SU-DHL-6 (cell line): Measurements from ENCODE around the gene NCKAP1.

ENCODE experiments used
- H2AFZ ChIP-seq: fragments of 200-600 bp; sonication (generic); 2 replicates; pipeline ENCODE4 v1.6.1; 2014; ENCODE audit warnings: low read depth, mild to moderate bottlenecking, moderate library complexity, mixed read lengths, antibody characterized with exemption, low read length; ENCODE audit not compliant: severe bottlenecking
- H3F3A ChIP-seq: fragments of 200-600 bp; shearing (Covaris generic); 2 replicates; pipeline ENCODE4 v1.6.0; 2016; ENCODE audit warnings: antibody characterized with exemption, mild to moderate bottlenecking; ENCODE audit not compliant: insufficient read depth
- H3K27ac ChIP-seq: fragments of 200-600 bp; sonication (generic); 2 replicates; pipeline ENCODE4 v1.5.1; 2016; ENCODE audit warnings: low read depth, mild to moderate bottlenecking, low read length, moderate library complexity, mixed read lengths
- H3K27me3 ChIP-seq: fragments of 200-600 bp; sonication (generic), shearing (Covaris generic); 2 replicates; pipeline ENCODE4 v1.6.0; 2014; ENCODE audit warnings: mild to moderate bottlenecking, low read length
- H3K36me3 ChIP-seq: fragments of 200-600 bp; sonication (generic); 2 replicates; pipeline ENCODE4 v1.6.1; 2014; ENCODE audit warnings: mild to moderate bottlenecking, low read length, mixed read lengths
- H3K4me2 ChIP-seq: fragments of 300-600, 200-600 bp; shearing (Covaris generic), sonication (generic); 2 replicates; pipeline ENCODE4 v1.6.0; 2014; ENCODE audit warnings: low read length, low read depth, mild to moderate bottlenecking; ENCODE audit not compliant: poor library complexity, severe bottlenecking
- H3K4me3 ChIP-seq: fragments of 200-600 bp; sonication (generic); 2 replicates; pipeline ENCODE4 v1.5.1; 2014; ENCODE audit warnings: antibody characterized with exemption, low read length, mild to moderate bottlenecking, mixed read lengths; ENCODE audit not compliant: insufficient read depth, poor library complexity, severe bottlenecking
- H3K79me2 ChIP-seq: fragments of 200-600 bp; sonication (generic); 2 replicates; pipeline ENCODE4 v1.6.1; 2014; ENCODE audit warnings: mild to moderate bottlenecking, low read length, moderate library complexity; ENCODE audit not compliant: insufficient read depth
- H3K9ac ChIP-seq: fragments of 200-600 bp; sonication (generic); 2 replicates; pipeline ENCODE4 v1.7.0; 2014; ENCODE audit warnings: mild to moderate bottlenecking, low read length
- H3K9me2 ChIP-seq: fragments of 200-600 bp; sonication (generic); replicated peaks from 2 replicates; pipeline ENCODE4 v1.6.1; 2014; ENCODE audit warnings: low read length; ENCODE audit not compliant: insufficient read depth
- H3K9me3 ChIP-seq: fragments of 200-600 bp; sonication (generic); 2 replicates; pipeline ENCODE4 v1.6.1; 2014; ENCODE audit warnings: low read length, mixed read lengths; ENCODE audit not compliant: insufficient read depth
- H4K20me1 ChIP-seq: fragments of 200-600 bp; sonication (generic); 2 replicates; pipeline ENCODE4 v1.6.1; 2014; ENCODE audit warnings: low read depth, mild to moderate bottlenecking, antibody characterized with exemption, low read length, moderate library complexity, mixed read lengths
- EZH2phosphoT487 ChIP-seq: fragments of 200-600 bp; sonication (generic), shearing (Covaris generic); conservative IDR thresholded peaks from 2 replicates; pipeline ENCODE4 v1.6.1; 2018; ENCODE audit warnings: mild to moderate bottlenecking, antibody characterized with exemption, low read length, moderate library complexity, mixed read lengths
- TF ChIP-seq, protein P1 (sequence below): fragments of 200-600 bp; sonication (generic); IDR thresholded peaks from one replicate; pipeline ENCODE4 v1.5.1; 2017; ENCODE audit warnings: antibody characterized with exemption, mild to moderate bottlenecking, low read length, moderate library complexity; ENCODE audit not compliant: insufficient read depth, poor library complexity, severe bottlenecking

Gene NCKAP1

DNA sequence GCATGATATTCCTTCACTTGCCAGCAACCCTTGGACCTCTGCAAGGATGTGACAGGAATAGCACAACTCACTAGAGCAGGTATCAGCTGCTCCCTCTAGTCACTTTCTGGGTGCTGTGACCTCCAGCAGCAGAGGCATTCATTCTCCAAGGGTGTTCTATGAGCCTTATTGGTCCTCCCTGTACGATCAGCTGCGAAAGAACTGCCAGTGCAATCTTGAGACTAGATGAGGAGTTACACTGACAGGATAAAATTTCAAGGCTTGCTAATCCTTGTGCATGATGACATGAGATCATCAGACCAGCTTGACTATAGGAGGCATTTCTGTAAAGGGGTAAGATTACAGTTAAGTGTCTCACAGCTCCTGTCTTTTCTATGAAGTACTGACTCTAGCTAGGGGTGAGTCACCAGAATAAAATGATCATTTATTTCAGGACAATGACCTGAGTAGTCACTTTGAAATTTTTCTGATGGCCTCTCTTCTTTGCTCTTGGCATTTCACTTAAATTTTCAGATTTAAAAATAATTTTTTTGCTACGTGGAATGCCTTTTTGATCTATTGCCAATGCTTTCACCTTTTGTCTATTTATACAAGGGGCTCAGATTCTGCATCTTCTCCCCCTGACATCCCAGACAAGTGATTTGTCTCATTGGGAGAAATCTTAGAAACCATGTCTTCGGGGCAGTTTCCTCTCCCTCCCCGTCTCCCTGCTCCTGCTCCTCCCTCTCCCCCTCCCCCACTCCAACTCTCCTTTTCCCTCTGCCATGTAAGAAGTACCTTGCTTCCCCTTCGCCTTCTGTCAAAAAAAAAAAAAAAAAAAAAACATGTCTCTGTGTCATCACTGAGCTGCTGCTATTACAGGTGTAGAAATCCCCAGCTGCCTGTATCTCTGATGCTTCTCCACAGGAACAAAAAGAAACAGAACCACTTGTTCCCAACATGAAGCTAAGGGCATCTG lies 122.6 kb downstream of the NCKAP1 start:
- H3K27me3 ChIP-seq = no peaks in the 10 kb centered on the region
- no peaks in the 10 kb centered on the region for H3K9me3 ChIP-seq
- H3K27ac ChIP-seq = no peak overlapping the region
- no peak overlapping the region for H3K4me2 ChIP-seq
- H3K36me3 ChIP-seq = no peaks in the 10 kb centered on the region
- H4K20me1 ChIP-seq = no peaks in the 10 kb centered on the region
- no peak overlapping the region for H3K9ac ChIP-seq
- H3K9me2 ChIP-seq = no peaks in the 10 kb centered on the region
- no peaks in the 10 kb centered on the region for H3K79me2 ChIP-seq
- no peak overlapping the region for H2AFZ ChIP-seq
- TF ChIP-seq EZH2phosphoT487 = no peak
- TF ChIP-seq, protein P1, sequence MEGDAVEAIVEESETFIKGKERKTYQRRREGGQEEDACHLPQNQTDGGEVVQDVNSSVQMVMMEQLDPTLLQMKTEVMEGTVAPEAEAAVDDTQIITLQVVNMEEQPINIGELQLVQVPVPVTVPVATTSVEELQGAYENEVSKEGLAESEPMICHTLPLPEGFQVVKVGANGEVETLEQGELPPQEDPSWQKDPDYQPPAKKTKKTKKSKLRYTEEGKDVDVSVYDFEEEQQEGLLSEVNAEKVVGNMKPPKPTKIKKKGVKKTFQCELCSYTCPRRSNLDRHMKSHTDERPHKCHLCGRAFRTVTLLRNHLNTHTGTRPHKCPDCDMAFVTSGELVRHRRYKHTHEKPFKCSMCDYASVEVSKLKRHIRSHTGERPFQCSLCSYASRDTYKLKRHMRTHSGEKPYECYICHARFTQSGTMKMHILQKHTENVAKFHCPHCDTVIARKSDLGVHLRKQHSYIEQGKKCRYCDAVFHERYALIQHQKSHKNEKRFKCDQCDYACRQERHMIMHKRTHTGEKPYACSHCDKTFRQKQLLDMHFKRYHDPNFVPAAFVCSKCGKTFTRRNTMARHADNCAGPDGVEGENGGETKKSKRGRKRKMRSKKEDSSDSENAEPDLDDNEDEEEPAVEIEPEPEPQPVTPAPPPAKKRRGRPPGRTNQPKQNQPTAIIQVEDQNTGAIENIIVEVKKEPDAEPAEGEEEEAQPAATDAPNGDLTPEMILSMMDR = no peak
- H3F3A ChIP-seq = no peaks in the 10 kb centered on the region
- no peak overlapping the region for H3K4me3 ChIP-seq

DNA sequence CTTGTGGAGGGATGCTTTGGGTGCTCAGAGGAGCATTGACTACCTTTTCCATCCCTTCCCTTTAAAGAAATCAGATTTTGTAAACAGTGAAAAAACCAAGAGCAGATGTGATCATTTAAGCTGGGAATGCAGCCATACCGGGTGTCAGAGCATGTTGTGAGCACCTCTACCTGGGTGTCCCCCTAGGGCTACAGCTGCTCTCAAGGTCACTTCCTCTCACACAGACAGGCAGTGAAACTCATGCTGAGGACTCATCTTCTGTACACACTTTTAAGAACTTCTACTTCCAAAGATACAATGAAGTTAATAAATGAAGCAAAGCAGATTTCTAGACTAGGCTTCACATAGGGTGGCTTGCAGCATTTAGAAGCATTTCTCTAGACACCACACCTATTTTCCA lies 123.4 kb downstream of the NCKAP1 start:
- Histone ChIP-seq H3K9ac (no peak overlapping the region), H4K20me1 (no peaks in the 10 kb centered on the region), H3F3A (no peaks in the 10 kb centered on the region), H3K4me3 (no peak overlapping the region), H3K4me2 (no peak overlapping the region), H3K27ac (no peak overlapping the region), H3K36me3 (no peaks in the 10 kb centered on the region), H3K9me2 (no peaks in the 10 kb centered on the region), H3K9me3 (no peaks in the 10 kb centered on the region), H3K27me3 (no peaks in the 10 kb centered on the region), H3K79me2 (no peaks in the 10 kb centered on the region), H2AFZ (no peak overlapping the region)
- no peak for TF ChIP-seq EZH2phosphoT487
- TF ChIP-seq, protein P1 = no peak

DNA sequence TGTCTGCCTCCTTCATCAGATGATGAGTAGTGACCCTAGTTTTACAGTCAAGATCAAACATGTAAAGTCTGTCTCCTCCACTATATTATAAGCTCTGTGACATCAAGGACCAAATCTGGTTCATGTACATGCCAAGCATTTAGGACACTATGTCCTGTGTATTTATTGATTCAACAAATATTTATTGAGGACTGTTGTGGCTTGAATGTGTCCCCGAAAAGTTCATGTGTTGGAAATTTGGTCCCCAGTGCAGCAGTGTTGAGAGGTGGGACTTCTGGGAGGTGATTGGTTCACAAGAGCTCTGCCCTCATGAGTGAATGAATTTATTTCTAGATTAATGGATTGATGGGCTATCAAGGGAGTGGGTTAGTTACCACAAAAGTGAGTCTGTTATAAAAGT lies 125.2 kb downstream of the NCKAP1 start:
- H3K9ac ChIP-seq = no peak overlapping the region

More for the DNA sequence above, 125.2 kb downstream of the NCKAP1 start:
- no peak for TF ChIP-seq EZH2phosphoT487
- TF ChIP-seq, protein P1 = no peak
- H4K20me1 ChIP-seq = no peaks in the 10 kb centered on the region
- no peaks in the 10 kb centered on the region for H3K9me2 ChIP-seq
- H3K4me3 ChIP-seq = no peak overlapping the region
- no peak overlapping the region for H3K27ac ChIP-seq
- H3K36me3 ChIP-seq = no peaks in the 10 kb centered on the region
- H3F3A ChIP-seq = no peaks in the 10 kb centered on the region
- H3K27me3 ChIP-seq = no peaks in the 10 kb centered on the region
- H3K9me3 ChIP-seq = no peaks in the 10 kb centered on the region
- no peaks in the 10 kb centered on the region for H3K79me2 ChIP-seq
- no peak overlapping the region for H3K4me2 ChIP-seq
- H2AFZ ChIP-seq = no peak overlapping the region
